H9 (cell line): ENCODE measurements around the gene TRPM1. TPM values are rescaled to one million over a fixed set of nuclear protein-coding genes. Genes with fewer than 3 reads are reported as not detected.

Experiments used
- DNase-seq: peaks from one replicate; pipeline ENCODE4 v3.0.0-alpha.2; 2017
- H2AFZ ChIP-seq: one replicate; pipeline ENCODE4 v1.6.1; 2013; ENCODE audit warnings: mild to moderate bottlenecking, low read length, control low read depth, moderate library complexity
- H2AK5ac ChIP-seq: 2 replicates; pipeline ENCODE4 v1.6.1; 2013; ENCODE audit warnings: low read length, control low read depth, mixed read lengths; ENCODE audit not compliant: insufficient read length
- H2BK120ac ChIP-seq: one replicate; pipeline ENCODE4 v1.6.1; 2013; ENCODE audit warnings: low read depth, mild to moderate bottlenecking, low read length, control low read depth, inconsistent platforms; ENCODE audit not compliant: poor library complexity, severe bottlenecking
- H2BK12ac ChIP-seq: 2 replicates; pipeline ENCODE4 v1.6.1; 2013; ENCODE audit warnings: low read length, control low read depth, mixed read lengths, low read depth; ENCODE audit not compliant: insufficient read length
- H2BK15ac ChIP-seq: 2 replicates; pipeline ENCODE4 v1.6.1; 2013; ENCODE audit warnings: low read depth, low read length, control low read depth
- H2BK20ac ChIP-seq: one replicate; pipeline ENCODE4 v1.6.1; 2013; ENCODE audit warnings: low read depth, mild to moderate bottlenecking, low read length, control low read depth, inconsistent platforms; ENCODE audit not compliant: poor library complexity, severe bottlenecking
- H2BK5ac ChIP-seq: 2 replicates; pipeline ENCODE4 v1.6.1; 2013; ENCODE audit warnings: low read length, control low read depth, mixed read lengths; ENCODE audit not compliant: insufficient read length
- H3K14ac ChIP-seq: 2 replicates; pipeline ENCODE4 v1.6.1; 2013; ENCODE audit warnings: low read length, control low read depth; ENCODE audit not compliant: insufficient read depth
- H3K18ac ChIP-seq: 2 replicates; pipeline ENCODE4 v1.6.1; 2013; ENCODE audit warnings: low read depth, mild to moderate bottlenecking, mixed read lengths, low read length, control low read depth; ENCODE audit not compliant: insufficient read length
- H3K23ac ChIP-seq: 2 replicates; pipeline ENCODE4 v1.6.1; 2013; ENCODE audit warnings: low read length, control low read depth, mixed read lengths, low read depth; ENCODE audit not compliant: insufficient read length
- H3K23me2 ChIP-seq: 2 replicates; pipeline ENCODE4 v1.6.1; 2013; ENCODE audit warnings: low read depth, mild to moderate bottlenecking, mixed read lengths, low read length, control low read depth; ENCODE audit not compliant: insufficient read length, poor library complexity, severe bottlenecking
- H3K27ac ChIP-seq: 2 replicates; pipeline ENCODE4 v1.5.1; 2013; ENCODE audit warnings: low read length, control low read depth, mixed read lengths, low read depth; ENCODE audit not compliant: insufficient read length
- H3K27me3 ChIP-seq: 2 replicates; pipeline ENCODE4 v1.6.1; 2013; ENCODE audit warnings: low read length, control low read depth, inconsistent platforms; ENCODE audit not compliant: insufficient read depth
- H3K4ac ChIP-seq: 2 replicates; pipeline ENCODE4 v1.6.1; 2013; ENCODE audit warnings: low read depth, mild to moderate bottlenecking, control low read depth, inconsistent platforms, low read length, moderate library complexity
- H3K4me1 ChIP-seq: 2 replicates; pipeline ENCODE4 v1.6.1; 2013; ENCODE audit warnings: low read length, control low read depth, inconsistent platforms; ENCODE audit not compliant: insufficient read depth
- H3K4me2 ChIP-seq: 2 replicates; pipeline ENCODE4 v1.6.1; 2013; ENCODE audit warnings: low read length, control low read depth, mixed read lengths; ENCODE audit not compliant: insufficient read length, insufficient read depth
- H3K56ac ChIP-seq: 2 replicates; pipeline ENCODE4 v1.6.1; 2013; ENCODE audit warnings: low read depth, mild to moderate bottlenecking, mixed read lengths, low read length, control low read depth; ENCODE audit not compliant: insufficient read length
- H3K79me1 ChIP-seq: 2 replicates; pipeline ENCODE4 v1.6.1; 2013; ENCODE audit warnings: low read depth, mild to moderate bottlenecking, moderate library complexity, low read length, control low read depth, inconsistent platforms; ENCODE audit not compliant: insufficient read depth, poor library complexity, severe bottlenecking
- H3K79me2 ChIP-seq: 2 replicates; pipeline ENCODE4 v1.6.1; 2013; ENCODE audit warnings: low read length, control low read depth, inconsistent platforms; ENCODE audit not compliant: insufficient read depth
- H3K9ac ChIP-seq: 2 replicates; pipeline ENCODE4 v1.6.1; 2013; ENCODE audit warnings: low read length, control low read depth, mixed read lengths; ENCODE audit not compliant: insufficient read length; ENCODE audit errors: extremely low read depth
- H3K9me3 ChIP-seq: one replicate; pipeline ENCODE4 v1.6.1; 2013; ENCODE audit warnings: low read depth, low read length, inconsistent platforms; ENCODE audit not compliant: control insufficient read depth
- H3T11ph ChIP-seq: one replicate; pipeline ENCODE4 v1.6.1; 2013; ENCODE audit warnings: mild to moderate bottlenecking, low read length, control low read depth, inconsistent platforms
- H4K20me1 ChIP-seq: one replicate; pipeline ENCODE4 v1.6.1; 2013; ENCODE audit not compliant: control insufficient read depth, insufficient read length, insufficient read depth
- H4K5ac ChIP-seq: 2 replicates; pipeline ENCODE4 v1.6.1; 2013; ENCODE audit warnings: low read depth, mild to moderate bottlenecking, mixed read lengths, low read length, control low read depth; ENCODE audit not compliant: insufficient read length
- H4K8ac ChIP-seq: replicated peaks from 2 replicates; pipeline ENCODE4 v1.6.1; 2013; ENCODE audit warnings: low read length, control low read depth, mixed read lengths, low read depth; ENCODE audit not compliant: insufficient read length
- H4K91ac ChIP-seq: 2 replicates; pipeline ENCODE4 v1.6.1; 2013; ENCODE audit warnings: low read depth, mild to moderate bottlenecking, moderate library complexity, mixed read lengths, low read length, control low read depth; ENCODE audit not compliant: insufficient read length
- H3K27ac Mint-ChIP-seq, 3 experiments: 2 replicates in 2 of 3; 3 replicates in 1 of 3; pipeline ENCODE4 v1.8.0; 2020 to 2021; ENCODE audit warnings: mixed read lengths in 3 of 3, mild to moderate bottlenecking in 1 of 3, moderate library complexity in 1 of 3
- H3K27me3 Mint-ChIP-seq: 2 replicates; pipeline ENCODE4 v1.8.0; 2021; ENCODE audit warnings: low read depth, mild to moderate bottlenecking, moderate library complexity, mixed read lengths
- H3K36me3 Mint-ChIP-seq, 3 experiments: 2 replicates in 2 of 3; 3 replicates in 1 of 3; pipeline ENCODE4 v1.8.0; 2020 to 2021; ENCODE audit warnings: low read depth in 3 of 3, mixed read lengths in 3 of 3; ENCODE audit not compliant: insufficient read depth in 1 of 3
- H3K4me1 Mint-ChIP-seq, 2 experiments: 2 replicates each; pipeline ENCODE4 v1.8.0; 2020; ENCODE audit warnings: mixed read lengths in 2 of 2
- H3K4me3 Mint-ChIP-seq, 2 experiments: 2 replicates in 1 of 2; 3 replicates in 1 of 2; pipeline ENCODE4 v1.8.0; 2020 to 2021; ENCODE audit warnings: mild to moderate bottlenecking in 2 of 2, mixed read lengths in 2 of 2, moderate library complexity in 1 of 2
- H3K9me3 Mint-ChIP-seq, 2 experiments: 2 replicates in 1 of 2; 3 replicates in 1 of 2; pipeline ENCODE4 v1.8.0; 2020; ENCODE audit warnings: mild to moderate bottlenecking in 2 of 2, mixed read lengths in 2 of 2, moderate library complexity in 1 of 2
- CTCF ChIP-seq: fragments of 200-600 bp; sonication (generic); conservative IDR thresholded peaks from 3 replicates; pipeline ENCODE4 v1.8.0; 2021; ENCODE audit warnings: antibody characterized with exemption, mild to moderate bottlenecking
- WGBS: extraction: QIAGEN DNeasy Blood & Tissue Kit; methylation state at CpG from one replicate; pipeline ENCODE4 v1.1.7; 2013; ENCODE audit warnings: missing lambda C conversion rate, low lambda C conversion rate, mixed read lengths; ENCODE audit not compliant: insufficient read length; ENCODE audit errors: extremely low coverage; 5-methylcytosine and 5-hydroxymethylcytosine counted together
- total RNA-seq: library from RNA; stranded (reverse); gene quantifications from 2 replicates; pipeline ENCODE4 v1.2.1, GENCODE V29; 2021

The TRPM1 gene
- total RNA-seq, 1 experiment from 2014 or later = not detected

- Histone ChIP-seq H3K79me2 (no peaks in the 10 kb centered on the region), H2BK20ac (no peak overlapping the region), H3K27me3 (no peaks in the 10 kb centered on the region), H2BK12ac (no peak overlapping the region), H3K4ac (no peak overlapping the region), H3K9me3 (no peaks in the 10 kb centered on the region), H4K20me1 (no peaks in the 10 kb centered on the region), H2BK120ac (no peak overlapping the region), H4K91ac (no peak overlapping the region), H4K5ac (no peak overlapping the region), H3K56ac (no peak overlapping the region), H2BK5ac (no peak overlapping the region), H4K8ac (no peak overlapping the region), H2AFZ (no peak overlapping the region), H3K23me2 (no peaks in the 10 kb centered on the region), H2AK5ac (no peak overlapping the region), H3T11ph (no peak overlapping the region), H3K4me2 (no peak overlapping the region), H3K27ac (no peak overlapping the region), H3K4me1 (no peaks in the 10 kb centered on the region), H3K14ac (no peak overlapping the region), H3K9ac (no peak overlapping the region), H2BK15ac (no peak overlapping the region), H3K23ac (no peak overlapping the region), H3K18ac (no peak overlapping the region), H3K79me1 (no peaks in the 10 kb centered on the region)
- no peak for TF ChIP-seq CTCF
- H3K36me3 Mint-ChIP-seq = peaks cover 0 to 6% (median 0%) of the 10 kb centered on the region in 3 experiments; a peak in 3 of 7 replicates
- no peak for DNase-seq
- H3K4me3 Mint-ChIP-seq = no peak overlapping the region
- H3K27ac Mint-ChIP-seq = no peak overlapping the region
- peaks cover 3% of the 10 kb centered on the region in 2 experiments; a peak in 4 of 5 replicates for H3K9me3 Mint-ChIP-seq
- H3K27me3 Mint-ChIP-seq = peaks cover 3% of the 10 kb centered on the region; the same call in 1 of the 2 replicates
- WGBS = no CpG with 5 or more reads among the region's 6 CpGs
- no peaks in the 10 kb centered on the region for H3K4me1 Mint-ChIP-seq
Observed at GRCh38 chr15:31091481-31091880, 10.0 kb downstream of the TRPM1 start.
